Measurements from ENCODE around the gene TMC7.

GRCh38 chr16:19021747-19022146 is 38.0 kb downstream of the TMC7 start:
- TF ChIP-seq MTF1 (CRISPR knock-in tag; IDR thresholded peaks at IDR 0.05) (no peak), NFIC (IDR thresholded peaks at IDR 0.05; ENCODE audit: low read length) (no peak), FOSL2 (CRISPR knock-in tag; IDR thresholded peaks at IDR 0.05) (no peak), CTCF (CRISPR knock-in tag; IDR thresholded peaks at IDR 0.05) (no peak), ZNF121 (CRISPR knock-in tag; IDR thresholded peaks at IDR 0.05) (no peak)
